VCaP (cell line): ENCODE data around the gene P2RX6.
"Not testable (repeated sequence)": the region's sequence is repeated elsewhere in the genome, so short reads cannot be mapped to it uniquely, and the experiment has no call there.

Experiments
- H3K27ac ChIP-seq: fragments of 450-650 bp; 2 replicates; pipeline ENCODE4 v1.5.1; 2017
- CTCF ChIP-seq: fragments of 450-650 bp; conservative IDR thresholded peaks from 2 replicates; pipeline ENCODE4 v1.5.1; 2017; ENCODE audit warnings: mild to moderate bottlenecking, moderate library complexity

Gene P2RX6

GRCh38 chr22:21014726-21015465 lies at the start of gene P2RX6:
Gene P2RX6 (plus strand): TSS chr22:21015165. CDS start chr22:21015175, 10 bp downstream.
- TF ChIP-seq CTCF, result no peak
- H3K27ac ChIP-seq, result peak within 1 kb of the TSS; percentile 27; the same call in 1 of the 2 replicates

GRCh38 chr22:20965888-20966855 lies 48.8 kb upstream of the P2RX6 start:
- H3K27ac ChIP-seq, result peak overlapping the region; percentile 63; the same call in 1 of the 2 replicates
- no peak for TF ChIP-seq CTCF

GRCh38 chr22:20966883-20967696 lies 47.9 kb upstream of the P2RX6 start, which contains the start of gene AIFM3:
Gene AIFM3 (plus strand): TSS chr22:20967255. CDS start chr22:20967945, 690 bp downstream.
- no peak within 1 kb of the TSS for H3K27ac ChIP-seq
- TF ChIP-seq CTCF, result no peak

- no peak overlapping the region for H3K27ac ChIP-seq
- TF ChIP-seq CTCF, result no peak
These were observed 47.2 kb upstream of the P2RX6 start for GRCh38 chr22:20967697-20968211.

GRCh38 chr22:20968281-20968977 lies 46.5 kb upstream of the P2RX6 start:
- TF ChIP-seq CTCF, result no peak
- H3K27ac ChIP-seq, result no peak overlapping the region

GRCh38 chr22:20970939-20971657 lies 43.9 kb upstream of the P2RX6 start:
- no peak overlapping the region for H3K27ac ChIP-seq
- TF ChIP-seq CTCF, result no peak

GRCh38 chr22:20972014-20972694 lies 42.8 kb upstream of the P2RX6 start:
- H3K27ac ChIP-seq, result not testable (repeated sequence)
